GM18858 (cell line): ENCODE measurements around the gene ADAMTSL1.

Experiments
- ATAC-seq: cut with Tn5 transposase; IDR thresholded peaks from one replicate; pipeline ENCODE4 v1.9.1; 2021; ENCODE audit not compliant: unreplicated experiment

The ADAMTSL1 gene

GRCh38 chr9:18689921-18690320, 216.0 kb downstream of the ADAMTSL1 start:
- ATAC-seq = no peak

DNA sequence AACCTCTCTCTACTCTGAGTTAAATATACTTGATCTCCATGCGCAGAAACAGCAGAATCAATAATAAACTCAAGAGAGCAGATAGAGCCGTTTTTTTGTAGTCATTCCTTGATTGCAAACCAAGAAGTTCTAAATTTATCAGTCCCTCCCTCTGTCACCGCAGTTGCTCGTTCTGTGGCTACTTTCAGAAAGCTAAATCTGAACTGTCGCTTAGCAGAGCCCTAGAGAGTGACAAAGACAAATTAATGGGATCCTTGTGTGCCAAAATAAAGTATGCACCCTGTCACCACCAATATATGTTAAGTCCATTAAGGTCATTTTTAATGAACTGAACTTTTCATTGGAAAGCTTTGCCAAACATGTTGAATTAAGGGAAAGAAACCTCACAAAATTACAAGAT, 218.3 kb downstream of the ADAMTSL1 start:
- no peak for ATAC-seq

DNA sequence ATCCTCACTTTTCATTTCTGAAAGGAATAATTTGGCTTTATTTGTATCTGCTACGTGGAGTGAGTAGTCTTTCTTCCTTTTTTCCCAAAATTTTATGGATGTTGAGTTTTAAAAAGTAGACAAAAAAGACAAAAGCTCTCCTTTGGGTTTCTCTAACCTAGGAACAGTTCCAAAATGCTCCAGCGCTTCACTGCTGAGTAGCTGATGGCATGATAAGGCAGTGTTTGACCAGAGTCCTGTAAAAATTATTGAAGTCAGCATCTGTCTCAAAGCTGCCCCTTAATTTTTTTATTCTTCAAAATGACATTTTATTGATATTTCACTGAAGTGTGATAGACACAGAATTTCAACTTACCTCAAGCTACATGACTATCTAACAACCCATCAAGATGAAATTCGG, 219.0 kb downstream of the ADAMTSL1 start:
- no peak for ATAC-seq

DNA sequence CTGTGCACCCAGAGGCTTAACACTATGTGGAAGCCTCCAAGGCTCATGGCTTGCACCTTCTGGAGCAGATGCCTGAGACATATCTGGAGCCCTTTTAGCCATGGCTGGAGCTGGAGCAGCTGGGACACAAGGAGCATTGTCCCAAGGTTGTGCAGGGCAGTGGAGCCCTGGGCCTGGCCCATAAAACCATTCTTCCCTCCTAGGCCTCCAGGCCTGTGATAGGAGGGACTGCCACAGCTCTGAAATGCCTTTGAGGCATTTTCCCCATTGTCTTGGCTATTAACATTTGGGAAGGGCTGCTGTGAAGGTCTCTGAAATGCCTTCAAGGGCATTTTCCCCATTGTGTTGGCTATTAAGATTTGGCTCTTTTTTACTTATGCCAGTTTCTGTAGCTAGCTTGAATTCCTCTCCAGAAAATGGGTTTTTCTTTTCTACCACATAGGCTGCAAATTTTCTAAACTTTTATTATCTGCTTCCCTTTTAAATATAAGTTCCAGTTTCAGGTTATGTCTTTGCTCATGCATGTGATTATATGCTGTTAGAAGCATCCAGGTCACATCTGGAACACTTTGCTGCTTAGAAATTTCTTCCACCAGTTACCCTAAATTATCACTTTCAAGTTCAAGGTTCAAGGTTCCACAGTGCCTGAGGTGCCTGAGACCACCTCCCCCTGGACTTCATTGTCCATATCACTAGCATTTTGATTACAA, 221.2 kb downstream of the ADAMTSL1 start:
- no peak for ATAC-seq

DNA sequence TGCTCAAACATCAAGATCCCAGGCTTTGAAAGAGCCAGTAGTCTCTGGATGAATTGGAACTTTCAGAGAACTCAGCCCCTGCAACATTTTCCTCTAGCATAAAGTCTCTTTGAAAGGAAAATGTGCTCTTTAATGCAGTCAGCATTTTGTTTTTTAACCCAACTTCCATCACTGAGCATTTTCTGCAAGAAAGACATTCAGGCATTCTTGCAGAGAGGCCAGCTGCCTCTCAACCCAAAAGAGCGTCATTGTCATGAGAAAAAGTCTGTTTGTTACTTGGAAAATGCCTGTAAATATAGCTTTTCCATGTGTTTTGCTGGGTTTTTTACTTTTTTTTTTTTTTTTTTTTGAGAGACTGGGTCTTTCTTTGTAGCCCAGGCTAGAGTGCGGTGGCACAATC, 225.0 kb downstream of the ADAMTSL1 start:
- ATAC-seq = no peak

DNA sequence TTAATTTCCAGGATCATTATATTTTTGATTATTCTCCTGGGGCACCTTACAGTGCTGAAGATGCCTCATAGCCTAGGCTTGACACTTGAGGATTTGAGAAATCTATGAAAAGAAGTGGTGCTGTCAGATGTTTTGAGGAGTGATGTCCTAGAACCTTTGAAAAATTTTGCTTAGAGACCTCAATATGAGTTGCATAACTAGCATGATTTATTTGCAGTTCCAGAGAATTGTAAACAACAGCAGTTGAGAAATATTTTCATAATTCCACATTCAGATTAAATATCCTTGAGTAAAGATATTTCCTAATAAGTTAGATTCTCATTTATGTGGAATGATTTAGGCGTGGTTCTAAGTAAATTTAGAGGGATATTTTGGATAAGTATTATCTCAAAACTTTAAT, 225.8 kb downstream of the ADAMTSL1 start:
- no peak for ATAC-seq

GRCh38 chr9:18700714-18701113, 226.8 kb downstream of the ADAMTSL1 start:
- ATAC-seq = no peak

- no peak for ATAC-seq
Measured at GRCh38 chr9:18703151-18703900, 229.4 kb downstream of the ADAMTSL1 start.

DNA sequence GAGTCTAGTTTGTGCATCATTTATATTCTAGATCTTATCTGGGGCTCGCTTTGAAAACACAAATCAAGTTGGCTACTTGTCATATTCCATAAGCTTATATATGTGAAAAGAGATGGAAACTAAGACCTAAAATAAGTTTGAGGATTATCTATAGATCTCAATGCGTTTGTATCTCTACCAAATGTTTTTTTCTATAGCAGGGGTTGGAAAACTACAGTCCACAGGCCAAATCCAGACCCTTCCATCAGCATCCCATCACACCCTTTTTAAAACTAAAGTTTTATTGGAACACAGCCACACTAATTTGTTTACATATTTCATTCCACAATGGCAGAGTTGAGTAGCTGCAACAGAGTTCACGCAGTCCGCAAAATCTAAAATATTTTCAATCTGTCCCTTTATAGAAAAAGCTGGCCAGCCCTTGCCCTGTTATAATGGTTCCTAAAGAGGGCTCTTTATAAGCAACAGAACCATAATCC, 230.0 kb downstream of the ADAMTSL1 start:
- no peak for ATAC-seq

- no peak for ATAC-seq
Measured at GRCh38 chr9:18705796-18706392, 231.9 kb downstream of the ADAMTSL1 start.

DNA sequence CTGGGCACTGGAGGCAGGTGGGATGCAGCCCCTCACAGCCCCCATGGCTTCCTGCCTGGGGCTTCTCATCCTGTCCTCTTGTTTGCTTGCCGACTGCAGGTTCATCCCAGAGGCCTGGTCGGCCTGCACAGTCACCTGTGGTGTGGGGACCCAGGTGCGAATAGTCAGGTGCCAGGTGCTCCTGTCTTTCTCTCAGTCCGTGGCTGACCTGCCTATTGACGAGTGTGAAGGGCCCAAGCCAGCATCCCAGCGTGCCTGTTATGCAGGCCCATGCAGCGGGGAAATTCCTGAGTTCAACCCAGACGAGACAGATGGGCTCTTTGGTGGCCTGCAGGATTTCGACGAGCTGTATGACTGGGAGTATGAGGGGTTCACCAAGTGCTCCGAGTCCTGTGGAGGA, 232.7 kb downstream of the ADAMTSL1 start:
- no peak for ATAC-seq

- no peak for ATAC-seq
Measured at GRCh38 chr9:18707061-18707461, 233.1 kb downstream of the ADAMTSL1 start.

DNA sequence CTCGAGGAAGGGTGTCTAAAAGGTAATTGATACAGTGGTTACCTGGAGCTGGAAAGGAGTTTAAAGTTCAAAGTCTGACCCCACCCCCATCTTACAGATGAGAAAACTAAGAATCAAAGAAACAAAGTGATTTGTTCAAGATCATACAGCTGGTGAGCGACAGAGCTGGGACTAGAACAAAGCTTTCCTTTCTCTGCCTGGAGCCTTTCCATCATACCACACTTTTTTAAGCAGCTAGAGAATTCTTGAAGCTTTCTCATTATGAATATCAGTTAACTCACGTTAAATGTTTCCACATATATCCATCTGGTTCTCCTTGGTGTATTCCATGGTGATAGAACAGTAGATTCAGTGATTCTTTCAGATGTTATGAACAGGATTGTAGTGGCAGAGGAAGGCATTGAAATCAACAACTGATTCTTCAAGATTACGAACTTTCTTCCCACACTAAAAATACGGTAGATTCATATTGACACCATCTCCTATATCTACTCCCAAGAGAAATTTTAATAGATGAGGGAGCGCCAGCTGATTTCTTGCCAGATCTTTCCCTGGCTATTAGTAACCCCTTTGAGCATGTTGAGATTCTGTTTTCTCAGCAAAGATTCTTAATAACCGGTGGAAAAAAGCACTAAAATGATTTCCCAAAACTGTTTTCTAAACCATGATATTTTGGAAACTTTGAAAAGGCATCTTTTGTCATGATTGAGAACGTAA, 233.7 kb downstream of the ADAMTSL1 start:
- ATAC-seq = no peak

DNA sequence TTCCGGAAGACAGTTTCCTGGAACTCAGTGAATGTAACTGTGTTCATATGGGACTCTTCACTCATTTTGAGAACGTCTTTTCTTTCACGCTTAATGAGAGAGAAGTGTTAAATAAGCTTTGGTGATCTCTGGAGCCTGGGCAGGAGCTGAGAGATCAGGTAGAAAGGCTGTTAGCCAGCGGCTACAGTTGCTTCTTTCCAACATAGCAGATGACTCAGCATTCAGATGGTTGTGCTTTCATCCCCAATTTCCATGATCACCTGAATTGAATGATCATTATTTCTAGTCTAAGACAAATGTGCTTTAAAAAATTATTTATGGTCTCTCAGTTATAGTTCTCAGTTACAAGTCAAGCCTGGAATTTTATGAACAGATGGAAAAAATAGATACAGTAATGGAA, 234.5 kb downstream of the ADAMTSL1 start:
- ATAC-seq = no peak

DNA sequence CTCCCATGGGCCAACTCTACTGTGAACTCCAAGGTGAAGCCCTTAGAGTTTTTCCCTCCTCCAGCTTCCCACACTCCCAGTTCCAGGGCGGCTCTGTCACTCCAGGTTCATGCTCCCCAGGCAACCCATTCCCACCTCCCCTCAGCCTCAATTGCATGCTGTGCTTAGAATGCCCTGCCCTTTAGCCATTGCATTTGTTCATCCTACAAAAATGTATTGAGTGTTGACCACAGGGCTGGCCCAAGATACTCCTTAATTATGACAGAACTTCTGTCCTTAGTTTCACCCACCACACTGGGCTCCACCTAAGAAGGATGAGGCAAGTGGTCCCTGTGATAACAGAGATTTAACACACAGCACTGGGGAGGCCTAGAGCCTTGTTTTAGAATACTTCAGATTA, 236.1 kb downstream of the ADAMTSL1 start:
- ATAC-seq = no peak

DNA sequence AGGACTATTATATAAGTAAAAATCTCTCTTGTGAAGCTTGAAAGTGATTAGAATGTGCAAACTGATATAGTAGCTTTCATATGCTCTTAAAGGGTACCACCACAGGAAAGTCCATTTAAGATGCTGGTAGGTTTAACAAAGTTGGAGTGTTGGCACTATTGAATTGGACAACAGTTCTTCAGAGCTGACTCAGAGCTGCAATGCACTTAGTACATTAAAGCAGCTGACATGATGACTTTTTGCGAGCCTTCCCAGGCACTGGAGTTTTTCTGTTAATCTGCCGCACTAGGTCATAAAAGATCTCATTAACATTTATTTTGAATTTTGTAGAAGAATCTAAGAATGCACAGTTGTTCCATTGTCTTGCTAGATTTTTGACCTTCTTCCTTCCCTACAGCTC, 243.8 kb downstream of the ADAMTSL1 start:
- ATAC-seq = no peak

DNA sequence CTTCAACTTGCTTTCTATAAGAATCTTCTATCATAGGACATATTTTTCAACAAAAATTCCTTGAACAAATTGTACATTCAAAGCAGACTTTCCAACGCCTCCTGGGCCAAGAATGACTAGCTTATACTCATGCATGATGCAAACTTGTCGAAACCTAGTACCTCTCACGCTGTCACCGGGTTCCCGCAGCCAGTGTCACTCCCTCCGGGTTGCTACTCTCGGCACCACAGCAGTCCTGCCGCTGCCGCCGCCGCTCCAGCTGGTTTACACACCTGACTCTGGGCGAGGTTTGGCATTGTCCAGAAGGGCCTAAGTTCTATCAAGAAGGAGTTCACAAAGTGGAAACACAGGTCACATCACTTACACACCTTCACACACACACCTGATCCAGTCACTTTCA, 244.4 kb downstream of the ADAMTSL1 start:
- no peak for ATAC-seq

- ATAC-seq = no peak
Measured at GRCh38 chr9:18718932-18719331, 245.0 kb downstream of the ADAMTSL1 start.

DNA sequence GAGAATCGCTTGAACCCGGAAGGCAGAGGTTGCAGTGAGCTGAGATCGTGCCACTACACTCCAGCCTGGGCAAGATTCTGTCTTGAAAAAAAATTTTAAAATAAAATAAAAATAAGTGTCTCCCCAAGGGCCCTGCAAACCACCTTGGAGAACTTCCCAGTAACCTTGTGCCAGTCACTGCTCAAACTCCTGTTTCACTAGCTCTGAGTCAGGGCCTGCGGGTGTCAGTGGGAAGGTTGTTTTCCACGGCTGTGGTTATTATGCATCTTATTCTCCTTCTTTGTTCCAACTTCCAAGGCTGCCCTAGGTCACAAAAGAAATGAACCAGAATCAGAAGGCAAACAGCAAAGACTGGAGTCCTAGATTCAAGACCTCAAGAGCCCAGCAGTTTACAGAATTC, 246.7 kb downstream of the ADAMTSL1 start:
- ATAC-seq = no peak

GRCh38 chr9:18721267-18721994, 247.5 kb downstream of the ADAMTSL1 start:
- no peak for ATAC-seq

GRCh38 chr9:18721995-18722310, 248.0 kb downstream of the ADAMTSL1 start:
- no peak for ATAC-seq
